AG20443 (cell line): ENCODE data around the gene NUP58.
"Not testable (repeated sequence)": the region's sequence is repeated elsewhere in the genome, so short reads cannot be mapped to it uniquely, and the experiment has no call there.

ENCODE experiments used
- DNase-seq: peaks from one replicate; pipeline ENCODE4 v3.0.0; 2012; ENCODE audit warnings: low spot score, mixed read lengths

Gene NUP58

GRCh38 chr13:25302121-25302520, 696 bp downstream of the NUP58 start:
- no peak for DNase-seq

GRCh38 chr13:25306671-25307464, 5.4 kb downstream of the NUP58 start:
- DNase-seq, result no peak

- no peak for DNase-seq
These were observed 9.5 kb downstream of the NUP58 start for GRCh38 chr13:25310891-25311290.

DNA sequence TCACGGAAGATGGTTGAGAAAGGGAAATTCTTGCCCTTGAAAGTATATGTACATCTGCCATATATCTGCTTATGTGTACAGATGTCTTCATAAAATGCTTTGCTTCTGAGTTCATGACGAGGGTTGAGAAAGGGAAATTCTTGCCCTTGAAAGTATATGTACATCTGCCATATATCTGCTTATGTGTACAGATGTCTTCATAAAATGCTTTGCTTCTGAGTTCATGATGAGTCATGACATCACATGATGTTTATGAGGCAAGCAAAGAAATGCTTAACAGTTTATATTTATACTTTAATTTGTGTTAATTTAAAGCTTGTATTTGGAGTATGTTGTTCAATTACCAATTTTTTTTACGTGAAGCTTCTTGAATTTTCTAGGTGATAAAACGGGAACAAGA, 17.5 kb downstream of the NUP58 start:
- not testable (repeated sequence) for DNase-seq

GRCh38 chr13:25319771-25320170, 18.3 kb downstream of the NUP58 start:
- no peak for DNase-seq

DNA sequence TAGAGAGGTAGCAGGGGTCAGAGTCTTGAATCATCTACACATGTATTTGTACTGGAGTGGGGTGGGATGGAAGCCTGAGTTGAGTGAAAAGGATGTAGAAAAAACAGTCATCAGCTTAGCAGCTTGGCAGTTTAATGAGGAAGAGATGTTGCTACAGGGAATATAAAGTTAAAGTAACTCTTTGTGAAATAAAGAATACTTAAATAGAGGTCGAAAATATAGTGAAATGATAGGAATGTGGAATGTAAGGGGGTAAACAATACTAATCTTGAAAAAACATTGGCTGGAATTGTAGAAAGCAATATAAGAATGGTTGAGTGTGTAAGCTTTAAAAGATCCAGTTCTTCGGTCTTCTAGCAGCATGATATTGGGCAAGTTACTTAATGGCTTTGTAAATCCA, 22.7 kb downstream of the NUP58 start:
- no peak for DNase-seq

GRCh38 chr13:25329706-25330105, 28.3 kb downstream of the NUP58 start:
- no peak for DNase-seq

- DNase-seq, result no peak
These were observed 29.1 kb downstream of the NUP58 start for GRCh38 chr13:25330541-25330940.

DNA sequence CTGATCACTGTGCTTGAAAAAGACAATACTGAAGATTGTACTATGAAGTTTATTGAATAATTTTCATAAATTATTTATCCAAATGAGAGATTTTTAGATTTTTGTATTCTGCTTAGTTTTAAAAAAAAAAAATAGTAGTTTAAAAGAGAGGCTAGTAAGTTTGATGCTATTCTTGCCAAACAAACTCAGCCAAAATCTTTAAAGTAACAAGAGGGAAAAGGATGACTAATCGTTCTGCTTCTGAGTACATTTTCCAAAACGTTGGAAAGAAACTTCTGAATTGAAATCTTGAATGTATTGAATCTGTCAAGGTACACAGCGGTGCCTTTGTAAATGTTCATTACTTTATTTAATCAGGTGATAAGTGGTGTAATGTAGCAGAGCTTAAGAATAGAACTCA, 34.4 kb downstream of the NUP58 start:
- DNase-seq, result no peak

- DNase-seq, result no peak
These were observed 44.2 kb downstream of the NUP58 start for GRCh38 chr13:25345576-25345975.

DNA sequence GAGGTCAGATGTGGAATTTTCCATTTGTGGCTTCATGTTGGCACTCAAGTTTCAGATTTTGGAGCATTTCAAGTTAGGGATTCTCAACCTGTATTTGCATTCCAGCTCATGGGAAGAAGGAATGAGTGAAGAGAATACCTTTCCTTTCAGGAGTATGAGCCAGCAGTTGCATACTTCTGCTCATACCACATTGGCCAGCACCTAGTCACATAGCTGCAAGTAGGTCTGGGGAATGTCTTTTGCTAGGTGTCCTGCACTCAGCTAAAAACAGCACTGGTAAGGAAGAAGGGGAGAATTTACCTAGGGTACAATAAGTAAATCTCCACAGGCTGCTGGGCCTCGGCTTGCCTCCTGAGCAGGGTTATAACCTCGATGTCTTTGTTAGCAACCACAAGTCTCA, 45.7 kb downstream of the NUP58 start:
- no peak for DNase-seq

DNA sequence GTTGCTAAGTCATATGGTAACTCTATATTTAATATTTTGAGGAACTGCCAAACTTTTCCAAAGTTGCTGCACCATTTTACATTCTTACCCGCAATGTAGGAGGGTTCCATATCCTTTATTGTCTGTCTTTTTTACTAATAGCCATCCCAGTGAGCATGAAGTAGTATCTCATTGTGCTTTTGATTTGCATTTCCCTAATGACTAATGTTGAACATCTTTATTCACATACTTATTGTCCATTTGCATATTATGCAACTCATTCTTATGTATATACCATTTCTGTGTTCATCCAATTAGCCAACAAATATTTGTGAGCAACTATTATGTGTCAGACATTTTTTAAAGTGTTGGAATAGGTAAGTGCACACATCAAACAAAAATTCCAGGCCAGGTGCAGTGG, 50.0 kb downstream of the NUP58 start:
- no peak for DNase-seq

DNA sequence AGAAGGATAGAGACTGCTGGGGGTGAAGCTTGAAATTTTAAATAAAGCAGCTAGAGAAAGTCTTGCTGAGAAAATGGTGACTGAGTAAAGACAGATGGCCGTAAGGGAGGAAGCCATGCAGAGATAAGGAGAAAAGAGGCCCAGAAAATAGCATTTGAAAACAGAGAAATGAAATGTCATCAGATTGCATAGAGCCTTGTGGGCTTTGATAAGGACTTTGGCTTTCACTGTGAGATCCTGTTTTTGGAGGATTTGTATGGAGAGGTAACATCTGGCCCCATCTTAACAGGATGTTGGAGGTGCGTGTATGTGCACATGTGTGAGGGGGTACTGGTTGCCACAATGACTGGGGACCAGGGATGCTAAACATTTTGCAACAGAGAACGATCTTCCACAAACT, 50.8 kb downstream of the NUP58 start:
- no peak for DNase-seq

DNA sequence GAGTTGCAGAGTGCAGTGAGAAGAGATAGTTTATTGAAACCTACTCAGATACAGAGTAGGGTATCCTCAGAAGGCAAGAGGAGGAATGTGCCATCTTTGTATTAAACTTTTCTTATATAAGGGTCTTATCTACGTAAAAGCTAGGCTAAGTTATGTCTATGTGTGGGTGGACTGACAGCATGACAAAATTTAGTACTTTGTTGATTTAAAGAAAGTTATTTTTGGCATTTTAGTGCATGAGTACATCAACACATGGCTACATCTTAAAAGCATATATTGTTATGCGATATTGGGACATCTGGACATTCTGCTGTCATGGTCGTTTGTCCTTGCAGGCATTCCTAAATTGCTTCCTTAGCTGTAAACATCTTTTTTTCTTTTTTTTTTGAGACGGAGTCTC, 51.4 kb downstream of the NUP58 start:
- DNase-seq, result no peak

- no peak for DNase-seq
These were observed 51.9 kb downstream of the NUP58 start for GRCh38 chr13:25353344-25353743.

DNA sequence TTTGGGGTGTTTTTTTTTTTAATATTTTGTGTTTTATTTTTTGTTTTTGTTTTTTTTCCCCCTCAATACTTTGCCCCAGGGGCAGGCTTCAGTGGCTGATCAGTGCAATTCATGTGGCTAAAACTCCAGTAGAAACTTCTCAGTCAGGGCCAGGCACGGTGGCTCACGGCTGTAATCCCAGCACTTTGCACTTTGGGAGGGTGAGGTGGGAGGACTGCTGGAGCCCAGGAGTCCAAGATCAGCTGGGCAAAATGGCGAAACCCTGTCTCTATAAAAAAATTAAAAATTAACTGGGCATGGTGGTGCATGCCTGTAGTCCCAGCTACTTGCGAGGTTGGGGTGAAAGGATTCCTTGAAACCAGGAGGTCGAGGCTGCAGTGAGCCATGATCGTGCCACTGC, 53.0 kb downstream of the NUP58 start:
- no peak for DNase-seq

GRCh38 chr13:25360443-25360842, 59.0 kb downstream of the NUP58 start:
- DNase-seq, result not testable (repeated sequence)

GRCh38 chr13:25365720-25366235, 64.4 kb downstream of the NUP58 start:
- no peak for DNase-seq

GRCh38 chr13:25371158-25371874, 69.9 kb downstream of the NUP58 start:
- DNase-seq, result no peak

DNA sequence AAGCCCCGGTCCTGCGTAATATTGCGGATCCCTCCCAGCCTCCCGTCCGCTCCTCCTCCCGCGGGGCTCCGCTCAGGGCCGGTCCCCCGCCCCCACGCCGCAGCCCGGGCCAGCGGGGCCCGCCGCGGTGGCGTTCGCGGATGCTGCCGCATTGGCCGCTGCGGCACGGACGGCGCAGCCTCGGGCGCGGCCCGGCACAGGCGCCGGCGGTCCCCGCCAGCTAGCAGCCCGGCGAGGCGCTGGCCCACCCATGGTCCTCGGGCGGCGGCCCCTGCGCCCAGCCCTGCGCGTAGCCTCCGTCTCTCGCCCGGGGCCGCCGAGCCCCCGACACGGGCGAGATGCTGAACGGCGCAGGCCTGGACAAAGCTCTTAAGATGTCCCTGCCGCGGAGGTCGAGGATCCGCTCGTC, 70.5 kb downstream of the NUP58 start, which contains the start of gene ATP8A2:
Gene ATP8A2, plus strand, starts transcription at position 100 of the 409 bp plus-strand sequence. Its CDS starts 239 bp downstream, at position 339.
- DNase-seq, result peak; percentile 49

GRCh38 chr13:25372284-25373081, 71.1 kb downstream of the NUP58 start:
- no peak for DNase-seq

- DNase-seq, result peak; percentile 65
These were observed 74.4 kb downstream of the NUP58 start for GRCh38 chr13:25375727-25376358.
